GM18508 (cell line): ENCODE data around the gene DNASE2.

Source experiments
- ATAC-seq: cut with Tn5 transposase; IDR thresholded peaks from one replicate; pipeline ENCODE4 v1.9.1; 2021; ENCODE audit warnings: moderate number of reproducible peaks; ENCODE audit not compliant: insufficient read depth, unreplicated experiment

Gene DNASE2

GRCh38 chr19:12886969-12887747 is 5.9 kb upstream of the DNASE2 start, which contains the start of gene KLF1:
KLF1 (minus strand) TSS chr19:12887201; CDS start chr19:12887140, 61 bp downstream.
- no peak for ATAC-seq

GRCh38 chr19:12886651-12886968 is 5.4 kb upstream of the DNASE2 start:
- no peak for ATAC-seq

GRCh38 chr19:12885749-12886650 is 4.8 kb upstream of the DNASE2 start:
- ATAC-seq: no peak

GRCh38 chr19:12884926-12885748 is 3.9 kb upstream of the DNASE2 start:
- no peak for ATAC-seq

GRCh38 chr19:12884627-12884925 is 3.3 kb upstream of the DNASE2 start:
- ATAC-seq: no peak

GRCh38 chr19:12884202-12884601 is 3.0 kb upstream of the DNASE2 start:
- no peak for ATAC-seq

GRCh38 chr19:12882589-12882988 is 1.3 kb upstream of the DNASE2 start:
- ATAC-seq: no peak

GRCh38 chr19:12880551-12881171 is 588 bp downstream of the DNASE2 start:
- ATAC-seq: no peak

- no peak for ATAC-seq
Observed at GRCh38 chr19:12875086-12875485, 6.2 kb downstream of the DNASE2 start.

GRCh38 chr19:12873891-12874745 is 7.1 kb downstream of the DNASE2 start:
- ATAC-seq: no peak

GRCh38 chr19:12872941-12873890 is 8.0 kb downstream of the DNASE2 start:
- ATAC-seq: no peak

- no peak for ATAC-seq
Observed at GRCh38 chr19:12872255-12872654, 9.0 kb downstream of the DNASE2 start.

GRCh38 chr19:12871681-12872080 is 9.6 kb downstream of the DNASE2 start:
- no peak for ATAC-seq

- ATAC-seq: no peak
Observed at GRCh38 chr19:12868540-12869112, 12.6 kb downstream of the DNASE2 start.

- ATAC-seq: no peak
Observed at GRCh38 chr19:12867120-12868099, 13.8 kb downstream of the DNASE2 start.

GRCh38 chr19:12866416-12867119 is 14.7 kb downstream of the DNASE2 start:
- ATAC-seq: no peak
